Retinal pigment epithelial cell (primary cell): Measurements from ENCODE around the gene CFAP119.

Experiments used
- DNase-seq: peaks from one replicate; pipeline ENCODE4 v3.0.0-alpha.2; 2010; ENCODE audit warnings: low read depth
- H3K4me3 ChIP-seq: 2 replicates; pipeline ENCODE4 v1.5.1; 2011; ENCODE audit warnings: mild to moderate bottlenecking, low read length, control low read depth, moderate library complexity
- TF ChIP-seq, protein P1 (sequence below): conservative IDR thresholded peaks from 2 replicates; pipeline ENCODE4 v1.5.1; 2011; ENCODE audit warnings: low read depth, low read length, control low read depth, inconsistent platforms

Gene CFAP119

DNA sequence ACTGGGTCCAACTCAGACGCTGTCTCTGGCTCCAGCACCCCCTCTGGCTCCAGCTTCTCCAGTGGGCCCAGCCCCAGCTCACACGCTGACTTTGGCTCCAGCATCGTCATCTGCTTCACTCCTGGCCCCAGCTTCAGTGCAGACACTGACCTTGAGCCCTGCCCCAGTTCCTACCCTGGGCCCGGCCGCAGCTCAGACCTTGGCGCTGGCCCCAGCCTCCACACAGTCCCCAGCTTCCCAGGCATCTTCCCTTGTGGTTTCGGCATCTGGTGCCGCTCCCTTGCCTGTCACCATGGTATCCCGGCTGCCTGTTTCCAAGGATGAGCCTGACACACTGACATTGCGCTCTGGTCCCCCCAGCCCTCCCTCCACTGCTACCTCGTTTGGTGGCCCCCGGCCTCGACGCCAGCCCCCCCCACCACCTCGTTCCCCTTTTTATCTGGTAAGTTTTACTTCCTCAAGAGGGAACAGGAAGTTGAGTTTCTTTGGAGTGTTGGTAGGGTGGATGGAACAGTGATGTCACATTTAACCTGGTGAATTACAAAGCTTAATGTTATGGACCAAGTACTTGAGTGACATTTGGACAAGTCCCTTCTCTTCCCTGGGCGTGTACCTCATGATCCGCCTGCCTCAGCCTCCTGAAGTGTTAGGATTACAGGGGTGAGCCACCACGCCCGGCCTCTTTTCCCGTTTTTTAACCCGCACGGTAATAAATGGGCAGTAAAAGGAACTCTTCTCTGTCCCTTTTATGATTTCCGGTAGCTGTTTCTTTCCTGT lies 37.0 kb downstream of the CFAP119 start:
- TF ChIP-seq, protein P1, sequence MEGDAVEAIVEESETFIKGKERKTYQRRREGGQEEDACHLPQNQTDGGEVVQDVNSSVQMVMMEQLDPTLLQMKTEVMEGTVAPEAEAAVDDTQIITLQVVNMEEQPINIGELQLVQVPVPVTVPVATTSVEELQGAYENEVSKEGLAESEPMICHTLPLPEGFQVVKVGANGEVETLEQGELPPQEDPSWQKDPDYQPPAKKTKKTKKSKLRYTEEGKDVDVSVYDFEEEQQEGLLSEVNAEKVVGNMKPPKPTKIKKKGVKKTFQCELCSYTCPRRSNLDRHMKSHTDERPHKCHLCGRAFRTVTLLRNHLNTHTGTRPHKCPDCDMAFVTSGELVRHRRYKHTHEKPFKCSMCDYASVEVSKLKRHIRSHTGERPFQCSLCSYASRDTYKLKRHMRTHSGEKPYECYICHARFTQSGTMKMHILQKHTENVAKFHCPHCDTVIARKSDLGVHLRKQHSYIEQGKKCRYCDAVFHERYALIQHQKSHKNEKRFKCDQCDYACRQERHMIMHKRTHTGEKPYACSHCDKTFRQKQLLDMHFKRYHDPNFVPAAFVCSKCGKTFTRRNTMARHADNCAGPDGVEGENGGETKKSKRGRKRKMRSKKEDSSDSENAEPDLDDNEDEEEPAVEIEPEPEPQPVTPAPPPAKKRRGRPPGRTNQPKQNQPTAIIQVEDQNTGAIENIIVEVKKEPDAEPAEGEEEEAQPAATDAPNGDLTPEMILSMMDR: no peak
- H3K4me3 ChIP-seq: no peak overlapping the region
- DNase-seq: no peak

DNA sequence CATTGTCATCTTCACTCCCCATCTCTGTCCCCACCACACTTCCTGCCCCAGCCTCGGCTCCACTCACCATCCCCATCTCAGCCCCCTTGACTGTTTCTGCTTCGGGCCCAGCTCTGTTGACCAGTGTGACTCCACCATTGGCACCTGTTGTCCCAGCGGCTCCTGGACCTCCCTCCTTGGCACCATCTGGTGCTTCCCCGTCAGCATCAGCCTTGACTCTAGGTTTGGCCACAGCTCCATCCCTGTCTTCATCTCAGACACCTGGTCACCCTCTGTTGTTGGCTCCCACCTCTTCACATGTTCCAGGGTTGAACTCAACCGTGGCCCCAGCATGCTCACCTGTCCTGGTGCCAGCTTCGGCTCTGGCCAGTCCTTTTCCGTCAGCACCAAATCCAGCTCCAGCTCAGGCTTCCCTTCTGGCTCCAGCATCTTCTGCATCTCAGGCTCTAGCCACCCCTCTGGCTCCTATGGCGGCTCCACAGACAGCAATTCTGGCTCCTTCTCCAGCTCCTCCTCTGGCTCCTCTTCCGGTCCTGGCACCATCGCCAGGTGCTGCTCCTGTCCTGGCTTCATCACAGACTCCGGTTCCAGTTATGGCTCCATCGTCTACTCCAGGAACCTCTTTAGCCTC lies 38.0 kb downstream of the CFAP119 start:
- no peak for DNase-seq
- H3K4me3 ChIP-seq: no peak overlapping the region

DNA sequence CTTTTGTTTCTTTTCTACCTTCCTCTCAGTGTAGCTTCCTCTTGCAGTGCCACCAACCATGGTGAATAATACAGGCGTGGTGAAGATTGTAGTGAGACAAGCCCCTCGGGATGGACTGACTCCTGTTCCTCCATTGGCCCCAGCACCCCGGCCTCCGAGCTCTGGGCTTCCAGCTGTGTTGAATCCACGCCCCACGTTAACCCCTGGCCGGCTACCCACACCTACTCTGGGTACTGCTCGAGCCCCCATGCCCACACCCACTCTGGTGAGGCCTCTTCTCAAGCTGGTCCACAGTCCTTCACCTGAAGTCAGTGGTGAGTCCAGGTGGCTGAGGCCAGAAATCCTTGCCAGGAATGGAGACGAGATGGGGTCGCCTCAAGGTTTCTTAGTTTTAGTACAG lies 38.9 kb downstream of the CFAP119 start:
- TF ChIP-seq, protein P1: no peak
- no peak overlapping the region for H3K4me3 ChIP-seq
- no peak for DNase-seq

More for the DNA sequence above, 38.0 kb downstream of the CFAP119 start:
- TF ChIP-seq, protein P1: no peak

DNA sequence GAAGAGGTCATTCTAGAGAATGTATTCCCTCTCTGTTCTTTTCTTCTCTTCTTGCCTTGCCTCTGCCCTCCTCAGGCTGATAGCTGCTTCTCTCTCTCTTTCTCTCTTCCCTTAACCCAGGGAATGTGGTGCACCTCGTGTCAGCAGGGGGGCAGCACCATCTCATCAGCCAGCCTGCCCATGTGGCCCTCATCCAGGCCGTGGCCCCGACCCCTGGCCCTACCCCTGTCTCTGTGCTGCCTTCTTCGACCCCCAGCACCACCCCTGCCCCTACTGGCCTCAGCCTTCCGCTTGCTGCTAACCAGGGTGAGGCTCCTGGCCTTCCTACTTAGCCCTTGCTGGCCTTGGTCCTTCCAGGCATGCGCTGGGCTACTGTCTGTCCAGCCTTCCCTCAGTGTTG lies 39.4 kb downstream of the CFAP119 start:
- DNase-seq: no peak
- H3K4me3 ChIP-seq: no peak overlapping the region
- TF ChIP-seq, protein P1: no peak

DNA sequence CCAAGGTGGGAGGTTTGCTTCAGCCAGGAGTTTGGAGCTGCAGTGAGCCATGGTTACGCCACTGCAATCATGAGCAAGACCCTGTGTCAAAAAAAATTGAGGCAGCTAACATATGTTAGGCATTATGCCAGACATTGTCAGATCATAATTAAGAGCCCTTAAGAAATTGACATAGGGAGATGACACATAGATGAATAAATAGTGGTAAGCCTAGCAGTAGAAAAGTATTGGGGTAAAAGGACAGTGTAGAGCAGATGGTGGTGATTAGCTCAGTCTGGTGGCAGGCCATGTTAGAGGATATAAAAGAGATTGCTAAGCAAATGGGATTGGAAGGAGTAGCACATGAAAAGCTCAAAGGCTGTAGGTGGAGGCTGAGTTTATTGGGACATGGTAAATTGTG lies 40.3 kb downstream of the CFAP119 start:
- H3K4me3 ChIP-seq: no peak overlapping the region
- DNase-seq: no peak
- TF ChIP-seq, protein P1: no peak

DNA sequence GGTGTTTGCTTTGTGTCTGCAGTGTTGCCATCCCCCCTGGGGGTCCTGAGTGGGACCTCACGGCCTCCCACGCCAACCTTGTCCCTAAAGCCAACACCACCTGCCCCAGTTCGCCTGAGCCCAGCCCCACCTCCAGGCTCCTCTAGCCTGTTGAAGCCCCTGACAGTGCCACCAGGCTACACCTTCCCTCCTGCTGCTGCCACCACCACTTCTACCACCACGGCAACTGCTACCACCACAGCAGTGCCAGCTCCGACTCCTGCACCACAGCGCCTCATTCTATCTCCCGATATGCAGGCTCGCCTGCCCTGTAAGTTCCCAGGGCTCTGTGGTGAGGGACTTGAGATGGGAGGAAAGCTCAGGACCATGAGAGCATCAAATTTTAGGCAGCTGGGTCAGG lies 40.7 kb downstream of the CFAP119 start:
- no peak for DNase-seq
- TF ChIP-seq, protein P1: no peak
- no peak overlapping the region for H3K4me3 ChIP-seq

DNA sequence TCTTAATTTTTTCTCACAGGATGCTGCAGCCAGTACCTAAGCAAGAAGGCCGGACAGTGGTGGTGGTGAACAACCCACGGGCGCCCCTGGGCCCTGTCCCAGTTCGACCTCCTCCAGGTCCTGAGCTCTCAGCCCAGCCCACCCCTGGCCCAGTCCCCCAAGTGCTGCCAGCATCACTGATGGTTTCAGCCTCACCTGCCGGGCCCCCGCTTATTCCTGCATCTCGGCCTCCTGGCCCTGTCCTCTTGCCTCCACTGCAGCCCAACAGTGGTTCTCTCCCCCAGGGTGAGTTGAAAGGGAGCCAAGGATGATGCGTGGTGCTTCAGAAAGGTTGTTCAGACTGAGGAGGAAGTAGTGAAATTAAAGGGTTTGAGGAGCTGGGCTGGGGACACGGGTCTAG lies 41.2 kb downstream of the CFAP119 start:
- no peak for DNase-seq
- no peak overlapping the region for H3K4me3 ChIP-seq
- TF ChIP-seq, protein P1: no peak
